NCI-H748 (cell line): ENCODE results near the gene AK5.
A peak's percentile ranks its signal among the peaks of the same experiment; 100 is the strongest.
"Not testable (repeated sequence)": the region's sequence is repeated elsewhere in the genome, so short reads cannot be mapped to it uniquely, and the experiment has no call there.

Experiments
- DNase-seq: peaks from one replicate; lab custom pipeline; 2025; ENCODE audit not compliant: unreplicated experiment; lab: John Stamatoyannopoulos, UW

Gene AK5

DNA sequence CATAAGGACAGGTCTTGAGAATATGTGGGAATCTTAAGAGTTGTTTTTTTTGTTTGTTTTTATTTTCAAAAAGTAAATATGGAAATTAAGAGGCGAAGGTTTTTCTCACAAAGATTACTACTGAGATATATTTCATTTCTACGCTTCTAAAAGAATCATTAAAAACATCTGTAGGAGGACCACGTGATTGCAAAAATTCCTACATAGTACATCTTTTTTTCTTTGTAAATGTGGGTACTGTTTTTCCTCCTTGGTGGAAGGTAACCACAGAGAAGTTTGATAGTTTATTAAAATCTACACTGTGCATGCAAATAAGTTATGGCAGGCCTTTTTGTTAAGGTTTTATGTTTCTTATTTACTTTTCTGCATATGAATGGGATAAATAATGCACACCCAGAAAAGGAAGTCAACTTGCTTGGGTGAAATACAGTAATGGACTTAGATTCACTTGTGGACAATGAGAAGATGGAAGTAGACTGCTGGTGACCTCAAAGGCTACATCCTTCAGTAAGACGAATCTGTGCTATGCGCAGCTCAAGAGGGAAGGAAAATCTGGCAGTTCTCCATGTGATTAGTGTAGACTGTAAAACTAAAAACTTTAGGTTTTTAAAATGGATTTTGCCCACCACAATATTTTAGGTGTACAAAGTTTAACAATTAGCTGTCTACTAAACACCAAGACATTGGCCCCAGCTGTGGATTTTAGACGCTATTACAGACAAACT, 2.0 kb downstream of the AK5 start:
- no peak for DNase-seq

DNA sequence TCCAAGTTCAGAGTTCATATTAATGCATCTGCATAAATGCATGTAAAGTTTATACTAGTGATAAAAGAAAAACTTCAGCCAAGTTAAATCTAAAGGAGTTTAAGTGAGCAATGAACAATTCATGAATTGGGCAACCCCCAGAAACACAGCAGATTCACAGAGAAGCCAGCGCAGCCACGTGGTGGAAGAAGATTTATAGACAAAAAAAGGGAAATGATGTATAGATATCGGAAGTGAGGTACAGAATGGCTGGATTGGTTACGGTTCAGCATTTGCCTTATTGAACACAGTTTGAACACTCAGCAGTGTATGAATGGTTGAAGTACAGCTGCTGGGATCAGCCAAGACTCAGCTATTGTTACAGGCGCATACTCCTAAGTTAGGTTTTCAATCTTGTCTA, 5.7 kb downstream of the AK5 start:
- no peak for DNase-seq

DNA sequence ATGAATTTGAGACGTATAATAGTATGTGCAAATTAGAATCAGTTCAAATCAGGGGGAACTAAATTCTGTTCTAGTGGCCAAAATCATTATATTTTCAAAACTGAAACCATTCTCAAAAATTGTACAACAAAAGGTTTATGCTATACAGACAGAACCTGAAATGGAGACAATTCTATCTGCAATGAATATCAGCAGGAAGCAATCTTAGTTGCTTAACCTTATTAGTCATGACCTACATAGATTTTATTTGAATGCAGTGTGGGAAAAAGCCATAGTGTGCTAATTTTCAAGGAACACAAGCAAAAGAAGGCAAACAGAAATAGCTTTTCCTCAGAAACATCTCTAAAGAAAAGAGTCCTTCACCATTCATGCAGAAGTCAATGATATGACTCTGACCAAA, 6.5 kb downstream of the AK5 start:
- no peak for DNase-seq

DNA sequence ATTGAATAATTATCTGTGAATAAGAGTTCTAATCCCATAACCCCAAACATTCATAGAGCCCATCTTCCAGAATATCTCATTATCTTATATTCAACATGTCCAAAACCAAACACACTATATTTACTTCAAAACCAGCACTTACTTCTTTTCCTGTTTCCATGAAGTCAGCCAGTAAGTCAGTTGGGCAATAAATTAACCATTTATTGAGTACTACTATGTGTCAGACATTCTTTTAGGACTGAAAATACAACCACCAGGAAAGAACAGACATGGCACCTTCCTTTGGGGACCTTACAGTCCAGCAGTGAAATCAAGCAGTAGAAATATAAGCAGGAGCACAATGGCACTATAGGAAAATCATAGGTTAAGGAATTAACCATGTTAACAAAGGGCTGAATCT, 8.8 kb downstream of the AK5 start:
- DNase-seq, result no peak

DNA sequence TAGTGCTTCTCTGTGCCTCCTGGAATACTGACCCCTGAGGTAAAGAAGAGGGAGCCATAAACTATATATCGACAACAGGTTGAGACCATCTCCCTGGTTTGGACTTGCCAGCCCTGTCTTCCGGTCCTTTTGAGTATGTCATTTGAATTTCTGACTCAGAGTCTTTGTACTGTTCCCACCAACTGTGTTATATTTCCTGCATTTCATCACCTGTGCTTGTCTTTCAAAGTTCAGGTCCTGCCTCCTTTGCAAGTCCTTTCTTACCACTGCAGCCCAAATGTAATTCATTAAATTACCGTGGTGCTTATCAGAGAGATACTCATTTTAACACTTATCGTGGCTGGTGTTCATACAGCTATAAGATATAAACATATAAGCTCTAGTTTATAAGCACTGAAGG, 10.7 kb downstream of the AK5 start:
- no peak for DNase-seq

DNA sequence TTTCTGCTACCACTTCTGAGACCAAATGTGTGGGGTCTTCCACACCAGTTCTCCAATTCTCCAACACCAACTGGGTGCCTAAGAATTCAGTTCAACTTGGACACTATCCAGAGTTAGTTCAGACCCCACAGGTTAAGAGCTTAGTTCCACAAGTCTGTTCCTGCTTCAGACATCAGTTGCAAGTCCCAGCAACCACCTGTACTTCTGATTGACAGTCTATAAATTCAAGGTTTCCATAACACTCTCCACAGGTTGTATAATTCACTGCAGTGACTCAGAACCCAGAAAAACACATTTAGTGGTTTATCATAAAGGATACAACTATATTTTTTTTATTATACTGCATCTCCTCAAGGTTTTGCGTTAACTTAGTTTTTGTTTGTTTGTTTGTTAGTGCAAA, 18.7 kb downstream of the AK5 start:
- no peak for DNase-seq

DNA sequence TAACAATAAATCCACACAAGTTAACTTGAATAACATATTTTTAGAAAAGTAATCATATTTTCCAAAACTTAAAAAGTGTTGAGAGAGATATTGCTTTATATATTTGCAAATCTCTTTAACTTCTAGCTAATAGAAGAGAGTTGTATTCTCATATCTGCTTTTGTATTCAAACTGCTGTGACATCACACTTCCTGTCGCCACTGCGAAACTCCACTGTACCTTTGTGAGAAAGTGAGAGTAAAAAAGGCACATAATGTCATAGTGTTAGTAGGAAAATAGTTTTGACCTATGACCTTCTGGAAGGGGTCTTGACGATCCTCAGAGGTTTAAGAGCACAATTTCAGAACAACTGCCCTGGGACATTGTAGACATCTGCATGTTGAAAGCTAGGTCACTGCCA, 21.6 kb downstream of the AK5 start:
- DNase-seq, result no peak

DNA sequence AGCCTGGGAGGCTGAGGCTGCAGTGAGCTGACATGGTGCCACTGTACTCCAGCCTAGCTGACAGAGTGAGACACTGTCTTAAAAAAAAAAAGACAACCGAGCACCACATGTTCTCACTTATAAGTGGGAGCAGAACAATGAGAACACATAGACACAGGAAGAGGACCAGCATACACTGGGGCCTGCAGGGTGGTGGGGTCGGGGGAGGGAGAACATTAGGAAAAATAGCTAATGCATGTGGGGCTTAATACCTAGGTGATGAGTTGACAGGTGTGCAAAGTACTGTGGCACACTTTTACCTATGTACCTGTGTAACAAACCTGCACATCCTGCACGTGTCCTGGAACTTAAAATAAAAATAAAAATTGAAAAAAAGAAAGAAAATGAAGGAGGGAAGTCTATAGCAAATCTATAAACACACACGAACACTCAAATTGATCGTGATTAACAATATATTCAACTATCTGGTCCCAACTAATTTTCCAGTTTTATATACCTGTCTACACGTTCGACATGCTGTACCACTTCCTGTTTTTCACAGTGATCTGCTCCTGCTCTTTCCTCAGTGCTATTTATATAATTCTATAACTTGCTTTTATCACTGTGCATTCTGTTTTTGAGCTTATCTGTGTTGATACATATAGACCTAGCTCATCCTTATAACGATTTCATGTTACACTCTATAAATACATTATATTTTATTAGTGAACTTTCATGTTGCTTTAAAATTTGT, 27.2 kb downstream of the AK5 start:
- no peak for DNase-seq

DNA sequence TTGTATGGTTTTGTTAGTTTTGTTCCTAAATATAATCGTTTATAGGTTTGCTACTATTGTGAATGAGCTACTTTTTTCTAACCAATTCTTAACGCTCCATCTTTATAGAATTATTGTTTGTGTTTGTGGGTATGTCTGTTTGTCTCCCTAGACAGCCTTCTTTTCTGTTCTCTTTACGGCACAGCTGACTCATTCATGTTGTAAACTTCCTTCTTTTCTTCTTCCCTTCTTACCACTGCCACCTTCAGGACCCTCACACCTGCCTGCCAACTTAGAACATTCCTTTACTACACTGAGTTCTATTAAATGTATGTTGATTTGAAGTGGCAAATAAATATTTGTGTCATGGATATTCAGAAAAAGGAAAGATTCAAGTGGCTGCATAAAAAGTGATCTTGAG, 29.1 kb downstream of the AK5 start:
- no peak for DNase-seq

DNA sequence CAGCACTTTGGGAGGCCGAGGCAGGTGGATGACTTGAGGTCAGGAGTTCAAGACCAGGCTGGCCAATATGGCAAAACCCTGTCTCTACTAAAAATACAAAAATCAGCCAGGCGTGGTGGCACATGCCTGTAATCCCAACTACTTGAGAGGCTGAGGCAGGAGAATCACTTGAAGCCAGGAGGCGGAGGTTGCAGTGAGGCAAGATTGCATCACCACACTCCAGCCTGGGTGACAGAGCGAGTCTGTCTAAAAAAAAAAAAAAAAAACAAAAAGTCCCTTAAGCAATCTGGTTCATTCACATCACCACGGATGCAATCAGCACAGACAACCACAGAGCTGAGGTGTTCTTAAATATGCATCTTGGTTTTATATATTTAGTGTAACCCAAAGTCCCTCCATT, 30.5 kb downstream of the AK5 start:
- not testable (repeated sequence) for DNase-seq

DNA sequence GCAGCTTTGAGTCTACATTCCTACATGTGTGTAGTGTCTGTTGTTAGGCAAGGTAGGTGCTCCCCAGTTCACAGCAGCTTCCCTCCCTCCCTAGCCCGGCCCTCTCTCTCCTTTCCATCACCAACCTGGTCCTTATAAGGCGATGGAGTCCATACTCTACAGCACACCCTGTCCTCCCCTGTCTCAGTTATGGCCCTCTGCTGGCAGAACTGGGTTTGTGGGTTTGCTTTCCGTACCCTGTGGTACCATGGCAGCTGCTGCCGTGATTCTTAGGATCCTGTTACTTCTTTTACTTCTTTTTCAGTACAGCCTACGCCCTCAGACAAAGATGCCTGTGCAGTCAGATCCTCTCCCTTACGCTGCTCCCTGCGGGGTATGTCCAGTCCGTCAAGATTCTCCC, 31.7 kb downstream of the AK5 start:
- DNase-seq, result peak; percentile 34

DNA sequence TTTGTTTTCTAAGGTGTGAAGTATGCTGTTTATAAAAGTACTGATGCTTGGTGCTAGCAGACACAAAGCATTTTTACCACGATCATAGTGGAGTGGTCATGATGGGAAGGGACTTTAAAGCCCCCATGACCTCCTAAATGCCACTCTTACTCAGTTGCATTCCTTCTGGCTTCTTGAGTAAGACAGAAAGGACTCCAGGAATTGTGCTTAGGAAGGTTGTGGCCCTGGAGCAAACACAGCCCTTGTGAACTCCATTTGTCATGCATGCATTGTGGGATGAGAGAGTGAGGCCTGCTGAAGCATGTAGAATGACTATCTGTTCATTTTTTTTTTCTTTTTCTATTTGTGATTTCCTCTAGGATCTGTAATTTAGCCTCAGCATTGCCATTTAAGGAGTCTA, 34.2 kb downstream of the AK5 start:
- no peak for DNase-seq

DNA sequence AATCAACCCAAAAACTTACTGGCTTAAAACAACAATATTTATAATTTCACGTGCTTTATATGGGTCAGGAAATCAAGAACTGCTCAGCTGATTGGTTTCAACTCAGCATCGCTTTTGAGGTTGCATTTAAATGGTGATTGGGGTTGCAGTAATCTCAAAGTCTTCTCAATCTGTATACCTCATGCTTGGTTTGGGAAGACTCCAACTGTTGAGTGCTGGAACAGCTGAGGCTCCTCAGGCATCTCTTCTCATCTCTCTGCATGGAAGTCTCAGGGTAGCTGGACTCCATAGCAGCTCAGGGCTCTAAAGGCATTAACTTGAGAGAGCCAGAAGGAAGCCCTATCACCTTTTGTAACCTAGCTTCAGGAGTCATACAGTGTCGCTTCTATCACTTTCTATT, 35.1 kb downstream of the AK5 start:
- no peak for DNase-seq

DNA sequence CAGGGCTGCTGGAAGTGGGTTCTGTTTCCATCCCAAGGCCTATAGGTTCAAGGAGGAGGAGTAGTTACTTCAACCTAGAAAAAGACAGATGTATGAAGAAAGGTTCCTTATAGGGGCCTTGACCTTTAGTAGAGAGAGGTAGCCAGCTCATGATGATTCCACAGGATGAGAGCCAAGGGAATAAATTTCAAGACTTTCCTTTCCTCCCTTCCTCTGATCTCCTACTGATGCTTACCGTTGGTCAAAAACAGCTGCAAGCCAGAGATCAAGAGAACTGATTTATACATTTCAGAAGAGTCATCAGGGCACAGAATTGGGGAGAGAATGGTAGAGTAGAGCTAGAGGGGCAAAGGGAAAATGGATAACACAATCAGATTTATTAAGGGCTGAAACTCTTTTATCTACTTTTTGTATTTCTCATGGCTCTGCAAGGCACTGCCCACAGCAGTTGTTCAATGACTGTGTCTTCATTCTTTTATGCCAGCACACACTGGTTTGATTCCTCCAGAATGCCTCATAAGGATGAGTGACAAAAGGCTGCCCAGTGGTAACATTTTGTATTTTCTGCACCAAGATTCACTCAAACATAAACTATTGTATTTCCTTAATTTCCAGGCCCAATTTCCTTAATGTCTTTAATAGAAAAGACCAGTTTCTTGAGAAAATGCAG, 37.4 kb downstream of the AK5 start:
- DNase-seq, result no peak

DNA sequence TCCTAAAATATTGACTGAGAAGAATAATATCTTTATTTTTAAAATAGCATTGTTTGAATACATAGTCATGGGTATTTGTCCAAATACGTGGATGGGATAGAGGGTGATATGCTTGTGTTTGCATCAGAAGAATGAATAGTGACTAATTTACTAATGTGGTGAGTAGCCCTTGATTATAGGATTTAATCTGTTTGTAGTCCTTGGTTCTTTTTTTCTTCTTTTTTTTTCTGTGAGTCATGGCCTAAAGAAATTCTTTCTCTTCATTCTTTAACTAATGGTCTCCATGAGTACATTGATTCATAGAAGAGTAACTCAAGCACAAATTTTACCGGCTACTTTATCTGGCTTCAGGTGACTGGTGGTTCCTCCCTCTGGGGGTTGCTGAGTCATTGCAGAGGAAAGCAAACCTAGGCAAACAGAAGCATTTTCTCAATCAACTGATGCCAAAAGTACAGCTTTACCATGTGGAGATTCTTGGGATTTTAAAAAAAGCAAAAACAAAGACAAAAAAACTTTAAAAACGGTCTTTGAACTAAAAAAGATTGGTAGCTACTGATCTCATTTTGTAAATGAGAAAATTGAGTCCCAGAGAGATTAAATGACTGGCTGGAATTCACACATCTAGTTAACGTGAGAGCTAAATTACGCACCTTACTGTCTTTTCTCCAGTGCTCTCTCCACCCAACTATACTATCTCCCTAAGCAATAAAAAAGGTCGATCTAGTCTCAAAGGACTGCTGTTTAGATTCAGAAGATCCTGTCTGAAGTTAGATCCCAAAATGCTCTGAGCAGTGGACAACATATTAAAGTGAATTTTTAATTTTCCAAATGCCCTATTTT, 40.5 kb downstream of the AK5 start:
- DNase-seq, result peak; percentile 8

DNA sequence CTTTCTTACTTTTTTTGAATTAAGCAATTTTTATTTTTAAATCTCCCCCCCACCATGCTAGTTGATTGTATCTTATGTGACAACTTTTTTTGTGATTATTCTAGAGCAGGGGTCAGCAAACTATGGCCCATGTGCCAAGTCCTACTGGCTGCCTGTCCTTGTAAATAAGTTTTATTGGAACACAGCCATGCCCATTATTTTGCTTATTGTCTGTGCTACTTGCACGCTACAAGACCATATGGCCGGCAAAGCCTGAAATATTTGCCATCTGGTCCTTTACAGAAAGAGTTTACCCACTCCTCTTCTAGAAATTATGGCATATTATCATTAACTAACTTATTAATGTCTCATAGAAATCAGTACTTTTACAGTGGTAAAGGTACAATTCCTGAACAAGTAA, 51.7 kb downstream of the AK5 start:
- peak; percentile 68 for DNase-seq

DNA sequence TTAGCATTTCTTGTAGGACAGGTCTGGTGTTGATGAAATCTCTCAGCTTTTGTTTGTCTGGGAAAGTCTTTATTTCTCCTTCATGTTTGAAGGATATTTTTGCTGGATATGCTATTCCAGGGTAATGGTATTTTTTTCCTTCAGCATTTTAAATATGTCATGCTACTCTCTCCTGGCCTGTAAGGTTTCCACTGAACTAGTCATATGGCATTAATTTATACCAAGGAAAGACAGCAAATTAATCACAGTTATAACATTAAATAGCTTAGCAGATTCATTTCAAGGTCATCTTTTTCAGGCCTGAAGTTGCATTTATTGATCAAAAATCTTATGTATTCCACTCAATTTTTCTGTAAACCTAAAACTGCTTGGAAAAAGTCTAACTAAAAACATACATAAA, 54.9 kb downstream of the AK5 start:
- no peak for DNase-seq

DNA sequence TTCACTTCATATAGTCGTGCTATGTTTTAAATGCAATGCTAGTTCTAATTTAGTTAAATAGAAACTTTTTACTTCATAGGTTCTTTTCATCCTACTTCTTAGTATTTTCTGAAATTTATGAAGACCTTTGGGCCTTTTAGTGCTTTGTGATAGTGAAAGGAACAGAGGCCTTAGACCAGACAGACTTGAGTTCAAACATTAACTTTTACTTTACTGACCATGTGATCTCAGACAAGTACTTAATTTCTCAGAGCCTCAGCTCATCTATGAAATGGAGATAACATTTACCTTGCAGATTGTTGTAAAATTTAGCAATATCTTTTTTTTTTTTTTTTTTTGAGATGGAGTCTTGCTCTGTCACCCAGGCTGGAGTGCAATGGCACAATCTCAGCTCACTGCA, 57.5 kb downstream of the AK5 start:
- DNase-seq, result no peak

DNA sequence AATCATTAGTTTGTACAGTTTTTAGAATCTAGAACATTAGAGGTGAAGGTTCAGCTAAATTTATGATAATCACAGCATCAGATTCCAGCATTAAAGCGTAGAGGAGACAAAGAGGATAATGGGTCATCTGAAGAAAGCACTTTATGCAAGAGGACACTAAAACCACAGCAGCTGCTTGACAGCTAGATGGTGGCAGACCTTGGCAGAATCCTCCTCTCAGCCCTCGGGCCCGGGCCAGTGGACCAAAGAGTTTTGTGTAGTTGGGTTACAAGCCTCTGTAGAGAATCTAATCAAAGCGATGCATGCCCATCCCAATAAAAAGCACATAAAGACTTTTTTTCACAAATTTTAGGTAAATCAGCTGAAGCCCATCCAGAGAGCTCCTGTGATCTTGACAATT, 59.4 kb downstream of the AK5 start:
- no peak for DNase-seq

DNA sequence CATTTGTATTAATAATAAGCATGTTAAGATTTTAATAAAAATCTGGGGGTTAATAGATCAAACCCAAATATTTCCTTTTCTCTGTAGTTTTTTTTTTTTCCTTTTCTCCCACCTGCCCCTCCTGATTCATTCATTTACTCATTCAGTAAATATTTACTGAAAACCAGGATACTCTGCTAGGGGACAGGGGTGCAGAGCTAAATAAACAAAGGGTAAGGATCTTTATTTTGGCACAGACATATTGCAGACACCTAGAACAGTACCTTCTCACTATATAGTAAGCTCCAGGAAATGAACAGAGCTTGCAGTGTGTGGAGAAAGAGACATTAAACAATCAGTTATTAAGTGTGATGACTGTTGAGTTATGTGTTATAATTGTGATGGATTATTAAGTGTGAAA, 60.9 kb downstream of the AK5 start:
- DNase-seq, result peak; percentile 37

DNA sequence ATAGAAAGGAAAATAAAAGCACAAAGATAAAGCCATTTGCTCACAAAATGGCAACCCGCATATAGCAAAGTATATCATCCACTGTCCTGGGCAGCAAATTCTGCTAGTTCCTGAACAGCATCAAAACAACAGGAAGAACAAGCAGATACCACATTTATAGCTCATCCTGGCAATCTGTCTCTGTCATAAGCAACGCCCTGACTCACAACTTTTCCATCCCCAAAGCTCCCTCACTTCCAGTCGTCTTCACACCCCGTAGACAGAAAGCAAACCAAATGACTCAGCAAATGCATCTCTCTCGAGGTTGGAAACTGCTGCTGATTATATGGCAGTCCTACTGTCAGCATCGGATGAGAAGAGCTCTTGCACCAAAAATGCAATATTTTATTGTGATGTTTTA, 65.8 kb downstream of the AK5 start:
- no peak for DNase-seq
